Colonic mucosa (tissue), 4 donors: ENCODE data around the gene FCER2. TPM values are rescaled to one million over a fixed set of nuclear protein-coding genes. Genes with fewer than 3 reads are reported as not detected.

Experiments used
- DNase-seq: peaks from one replicate; pipeline ENCODE4 v3.0.0-alpha.2; 2020
- H3K27ac ChIP-seq: fragments of 200-600 bp; one replicate; pipeline ENCODE4 v1.8.0; 2021
- H3K27me3 ChIP-seq: fragments of 200-600 bp; one replicate; pipeline ENCODE4 v1.8.0; 2021
- H3K36me3 ChIP-seq: fragments of 200-600 bp; one replicate; pipeline ENCODE4 v1.8.0; 2021
- H3K4me1 ChIP-seq: fragments of 200-600 bp; one replicate; pipeline ENCODE4 v1.8.0; 2021; ENCODE audit warnings: mild to moderate bottlenecking
- H3K4me3 ChIP-seq: fragments of 200-600 bp; one replicate; pipeline ENCODE4 v1.8.0; 2021
- H3K9ac ChIP-seq, 2 donors: one replicate each; pipeline ENCODE4 v1.7.0; 2013; ENCODE audit warnings: control low read depth in 2 of 2, low read depth in 2 of 2, low read length in 2 of 2
- H3K9me3 ChIP-seq: fragments of 200-600 bp; one replicate; pipeline ENCODE4 v1.8.0; 2021
- intact Hi-C: fragments of 100-400 bp; cut with DNase I; formaldehyde crosslinking; loops from one replicate; pipeline ENCODE4 v1.14.1; 2022
- total RNA-seq, 2 donors: library from RNA; stranded (reverse); fragmentation: NEBNext Ultra II Directional in 1 of 2; extraction: Animal tissue kit (Norgen Biotek cat#: 25700) in 1 of 2; gene quantifications; one replicate each; pipeline ENCODE4 v1.2.1, GENCODE V29; 2021
- TF ChIP-seq, protein P1 (sequence below): fragments of 200-600 bp; IDR thresholded peaks from one replicate; pipeline ENCODE4 v1.8.0; 2022; ENCODE audit warnings: antibody characterized with exemption, mild to moderate bottlenecking
- donor health status: healthy.
- donor health status: DM: no; HTN: no; CAD: no.
- donor health status: DM: no; HTN: no; CAD: no.

FCER2 gene
- total RNA-seq, 2 donors from 2014 or later: 0.35 to 1.3 TPM

DNA sequence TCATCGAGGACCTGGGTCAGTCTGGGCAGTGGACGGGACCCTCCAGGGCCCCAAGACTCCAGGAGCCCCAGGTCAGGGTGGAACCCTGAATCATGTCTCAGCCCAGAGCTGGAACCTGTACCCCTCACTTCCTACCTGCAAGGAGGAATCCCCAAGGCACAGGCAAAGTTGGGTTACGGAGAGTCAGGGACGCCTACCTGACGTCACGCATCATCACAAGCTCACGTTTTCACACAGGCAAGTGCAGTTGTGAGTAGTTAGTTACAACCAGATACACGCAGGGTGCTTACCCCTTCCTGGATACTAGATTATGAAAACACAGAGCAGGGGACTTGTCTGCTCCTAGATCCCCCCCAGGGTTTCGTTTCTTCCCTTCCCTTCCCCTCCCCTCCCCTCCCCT is 31.1 kb downstream of the FCER2 start:
- intact Hi-C loops: loop anchor here (10.0 kb wide), 1 partner anchor 316 kb away; no protein-coding TSS in a partner anchor
- Histone ChIP-seq H3K9me3 (no peaks in the 10 kb centered on the region), H3K27me3 (peaks cover 3% of the 10 kb centered on the region), H3K4me3 (no peak overlapping the region), H3K9ac (no peak overlapping the region), H3K4me1 (no peaks in the 10 kb centered on the region), H3K27ac (no peak overlapping the region), H3K36me3 (no peaks in the 10 kb centered on the region)
- no peak for DNase-seq
- TF ChIP-seq, protein P1, sequence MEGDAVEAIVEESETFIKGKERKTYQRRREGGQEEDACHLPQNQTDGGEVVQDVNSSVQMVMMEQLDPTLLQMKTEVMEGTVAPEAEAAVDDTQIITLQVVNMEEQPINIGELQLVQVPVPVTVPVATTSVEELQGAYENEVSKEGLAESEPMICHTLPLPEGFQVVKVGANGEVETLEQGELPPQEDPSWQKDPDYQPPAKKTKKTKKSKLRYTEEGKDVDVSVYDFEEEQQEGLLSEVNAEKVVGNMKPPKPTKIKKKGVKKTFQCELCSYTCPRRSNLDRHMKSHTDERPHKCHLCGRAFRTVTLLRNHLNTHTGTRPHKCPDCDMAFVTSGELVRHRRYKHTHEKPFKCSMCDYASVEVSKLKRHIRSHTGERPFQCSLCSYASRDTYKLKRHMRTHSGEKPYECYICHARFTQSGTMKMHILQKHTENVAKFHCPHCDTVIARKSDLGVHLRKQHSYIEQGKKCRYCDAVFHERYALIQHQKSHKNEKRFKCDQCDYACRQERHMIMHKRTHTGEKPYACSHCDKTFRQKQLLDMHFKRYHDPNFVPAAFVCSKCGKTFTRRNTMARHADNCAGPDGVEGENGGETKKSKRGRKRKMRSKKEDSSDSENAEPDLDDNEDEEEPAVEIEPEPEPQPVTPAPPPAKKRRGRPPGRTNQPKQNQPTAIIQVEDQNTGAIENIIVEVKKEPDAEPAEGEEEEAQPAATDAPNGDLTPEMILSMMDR: no peak

DNA sequence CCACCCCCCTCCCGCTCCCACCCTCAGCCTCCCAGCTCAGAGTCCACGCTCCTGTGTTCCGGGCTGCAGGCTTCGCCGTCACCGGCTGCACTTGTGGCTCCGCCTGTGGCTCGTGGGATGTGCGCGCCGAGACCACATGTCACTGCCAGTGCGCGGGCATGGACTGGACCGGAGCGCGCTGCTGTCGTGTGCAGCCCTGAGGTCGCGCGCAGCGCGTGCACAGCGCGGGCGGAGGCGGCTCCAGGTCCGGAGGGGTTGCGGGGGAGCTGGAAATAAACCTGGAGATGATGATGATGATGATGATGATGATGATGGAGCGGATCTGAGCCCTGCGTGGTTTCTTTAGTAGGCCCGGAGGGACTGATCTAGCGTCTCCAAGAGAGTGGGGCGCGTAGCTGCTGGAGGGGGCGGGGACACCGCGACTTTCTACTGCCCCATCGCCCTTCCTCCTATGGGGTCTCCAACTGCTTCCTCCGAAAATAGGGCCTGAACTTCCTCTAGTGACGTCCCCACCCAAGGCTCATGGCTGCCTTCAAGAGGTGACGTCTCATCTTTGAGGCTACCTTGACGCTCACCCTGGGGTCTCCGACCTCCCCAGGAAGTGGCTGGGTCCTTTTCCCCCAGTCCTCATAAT is 31.7 kb downstream of the FCER2 start:
- H3K36me3 ChIP-seq: no peaks in the 10 kb centered on the region
- H3K9ac ChIP-seq: no peak overlapping the region
- H3K4me1 ChIP-seq: no peaks in the 10 kb centered on the region
- peaks cover 3% of the 10 kb centered on the region for H3K27me3 ChIP-seq
- TF ChIP-seq, protein P1: no peak
- H3K4me3 ChIP-seq: no peak overlapping the region
- no peak for DNase-seq
- H3K9me3 ChIP-seq: no peaks in the 10 kb centered on the region
- no peak overlapping the region for H3K27ac ChIP-seq
- intact Hi-C loops: loop anchor here (10.0 kb wide), 1 partner anchor 315 kb away; no protein-coding TSS in a partner anchor

DNA sequence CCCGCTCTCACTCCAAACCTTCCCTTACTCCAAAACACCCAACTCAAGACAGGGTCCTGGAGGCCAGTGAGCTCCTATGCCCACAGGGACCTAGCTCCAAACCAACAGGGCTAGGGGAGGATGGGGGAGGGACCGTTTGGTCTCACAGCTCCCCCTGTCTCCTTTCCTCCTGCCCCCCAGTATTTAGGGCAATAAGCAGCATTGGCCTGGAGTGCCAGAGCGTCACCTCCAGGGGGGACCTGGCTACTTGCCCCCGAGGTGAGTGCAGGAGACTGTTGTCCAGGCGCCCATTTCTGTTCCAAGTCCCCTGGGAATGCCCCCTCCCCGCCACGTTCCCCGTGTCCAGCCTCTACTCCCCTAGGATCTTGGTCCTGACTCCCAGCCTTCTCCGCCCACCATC is 32.3 kb downstream of the FCER2 start:
- Histone ChIP-seq H3K4me1 (no peaks in the 10 kb centered on the region), H3K9ac (no peak overlapping the region), H3K27ac (no peak overlapping the region), H3K9me3 (no peaks in the 10 kb centered on the region), H3K36me3 (no peaks in the 10 kb centered on the region), H3K27me3 (peaks cover 3% of the 10 kb centered on the region), H3K4me3 (no peak overlapping the region)
- TF ChIP-seq, protein P1: no peak
- intact Hi-C loops: loop anchor here (10.0 kb wide), 1 partner anchor 315 kb away; no protein-coding TSS in a partner anchor
- DNase-seq: no peak

DNA sequence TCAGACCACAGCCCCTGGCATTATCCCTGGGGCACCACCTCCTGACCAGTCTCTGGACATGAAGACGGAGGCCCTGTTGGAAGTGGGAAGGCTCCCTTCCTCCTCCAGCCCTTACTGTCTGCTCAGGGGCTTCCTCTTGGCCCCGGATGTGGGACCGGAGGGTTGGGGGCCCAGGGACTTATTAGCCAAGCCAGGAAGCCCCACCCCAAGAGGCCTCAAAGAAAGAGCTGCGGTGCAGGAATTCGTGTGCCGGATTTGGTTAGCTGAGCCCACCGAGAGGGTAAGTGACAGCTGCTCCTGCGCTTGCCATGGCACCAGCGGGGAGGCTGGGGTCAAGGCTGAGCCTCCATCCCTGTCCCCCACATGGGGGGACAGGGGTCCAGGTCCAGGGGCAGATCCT is 33.1 kb downstream of the FCER2 start, which contains the start of gene RETN:
RETN (plus strand) TSS at position 208 of the 400 bp plus-strand sequence. CDS start 278 bp downstream, outside the sequence.
- TF ChIP-seq, protein P1: no peak
- Histone ChIP-seq H3K36me3 (no peaks in the 10 kb centered on the region), H3K4me1 (no peaks in the 10 kb centered on the region), H3K27me3 (peaks cover 3% of the 10 kb centered on the region), H3K9ac (no peak within 1 kb of the TSS), H3K9me3 (no peaks in the 10 kb centered on the region), H3K4me3 (no peak within 1 kb of the TSS), H3K27ac (no peak within 1 kb of the TSS)
- intact Hi-C loops: no loop called here
- no peak for DNase-seq

DNA sequence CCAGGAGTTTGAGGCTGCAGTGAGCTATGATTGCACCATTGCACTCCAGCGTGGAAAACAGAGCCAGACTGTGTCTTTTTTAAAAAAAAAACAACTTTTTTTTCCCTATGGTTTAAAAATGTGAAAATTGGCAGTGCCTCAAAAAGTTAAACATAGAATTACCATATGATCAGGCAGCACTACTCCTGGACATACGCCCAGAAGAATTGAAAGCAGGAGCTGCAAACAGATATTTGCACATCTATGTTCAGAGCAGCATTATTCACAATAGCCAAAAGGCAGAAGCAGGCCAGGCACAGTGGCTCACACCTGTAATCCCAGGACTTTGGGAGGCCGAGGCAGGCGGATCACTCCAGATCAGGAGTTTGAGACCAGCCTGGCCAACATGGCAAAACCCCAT is 36.9 kb downstream of the FCER2 start:
- H3K4me3 ChIP-seq: no peak overlapping the region
- H3K27me3 ChIP-seq: no peaks in the 10 kb centered on the region
- TF ChIP-seq, protein P1: no peak
- H3K36me3 ChIP-seq: no peaks in the 10 kb centered on the region
- no peak overlapping the region for H3K27ac ChIP-seq
- intact Hi-C loops: no loop called here
- no peaks in the 10 kb centered on the region for H3K4me1 ChIP-seq
- DNase-seq: no peak
- no peak overlapping the region for H3K9ac ChIP-seq
- H3K9me3 ChIP-seq: no peaks in the 10 kb centered on the region
